ENCODE measurements around the gene ATP11A.
A peak's percentile ranks its signal among the peaks of the same experiment; 100 is the strongest.

ATP11A gene

DNA sequence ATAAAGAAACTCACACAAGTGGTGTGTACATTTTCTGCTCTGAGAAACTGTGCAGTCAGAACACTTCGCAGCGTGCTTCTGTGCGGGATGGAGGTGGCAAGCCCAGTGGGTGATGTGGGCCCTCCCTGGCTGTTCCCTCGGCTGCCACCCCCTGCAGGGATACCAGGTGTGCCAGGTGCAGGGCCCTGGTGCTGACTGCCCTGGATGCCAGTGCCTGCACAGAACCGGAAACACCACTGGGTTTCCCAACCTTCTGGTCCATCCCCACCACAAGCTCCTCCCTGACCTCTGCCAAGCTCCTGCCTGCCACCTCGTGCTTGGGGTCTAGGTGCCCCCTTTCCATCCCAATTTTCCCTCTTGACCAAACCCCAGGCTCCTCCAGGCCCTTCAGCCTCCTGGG lies 197.3 kb downstream of the ATP11A start:
- DNase-seq, result no peak

DNA sequence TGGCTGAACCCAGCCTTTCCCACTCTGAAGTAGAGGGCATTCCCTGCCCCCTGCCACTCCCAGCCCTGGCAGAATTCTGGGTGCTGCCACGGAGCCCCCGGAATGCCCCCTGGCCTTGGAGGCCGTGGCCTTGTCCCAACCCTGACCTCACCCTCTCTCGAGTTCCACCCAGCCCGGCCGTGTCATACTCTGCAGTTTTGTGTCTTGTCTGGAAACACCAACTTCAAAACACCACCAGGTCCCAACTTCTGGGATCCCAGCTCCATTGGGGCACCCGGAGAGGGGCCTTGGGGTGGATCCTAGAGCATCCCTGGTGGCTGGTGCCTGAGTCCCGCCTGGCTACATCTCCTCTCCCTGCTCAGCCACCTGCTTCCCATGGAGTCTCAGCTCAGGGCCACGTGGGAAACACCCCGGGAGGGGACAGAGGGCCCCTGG lies 197.7 kb downstream of the ATP11A start:
- no peak for DNase-seq

DNA sequence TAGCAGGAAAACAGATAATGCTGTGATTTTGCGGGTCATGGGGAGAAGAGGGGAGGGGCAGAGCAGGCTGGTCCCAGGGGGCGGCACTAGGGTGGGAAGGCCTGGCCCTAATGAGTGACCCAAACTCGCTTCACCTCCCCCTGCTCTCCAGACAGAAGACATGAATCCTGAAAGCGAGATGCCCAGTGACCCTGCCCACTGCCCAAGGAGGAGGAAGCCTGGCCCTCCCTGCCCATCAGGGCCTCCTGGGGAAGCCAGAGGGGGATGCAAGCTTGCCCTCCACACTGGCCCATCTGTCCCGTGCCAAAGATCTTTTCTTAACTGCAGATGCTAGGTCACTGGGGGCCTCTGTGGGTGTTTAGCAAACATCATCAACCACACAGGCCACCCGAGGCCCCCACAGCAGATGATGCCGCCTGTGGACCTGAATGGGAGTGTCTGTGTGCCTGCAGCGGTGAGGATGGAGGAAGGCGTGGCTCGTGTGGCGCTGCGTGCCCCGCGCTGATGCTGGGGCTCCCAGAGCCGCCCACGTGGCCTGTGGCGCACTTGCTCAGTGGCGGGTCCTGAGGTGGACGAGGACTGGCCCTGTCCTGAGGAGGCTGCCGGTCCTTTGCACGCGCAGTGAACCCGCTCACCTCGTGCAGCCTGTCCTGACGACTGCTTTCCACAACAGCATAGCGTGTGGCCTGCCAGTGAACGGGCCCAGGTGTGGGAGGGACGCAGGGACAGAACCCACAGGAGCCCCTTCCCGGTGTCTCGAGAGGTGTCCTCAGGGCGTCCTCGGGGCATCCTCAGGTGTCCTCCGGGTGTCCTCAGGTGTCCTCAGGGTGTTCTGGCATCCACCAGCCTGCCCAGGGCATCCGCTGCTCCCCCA lies 198.6 kb downstream of the ATP11A start:
- no peak for DNase-seq

DNA sequence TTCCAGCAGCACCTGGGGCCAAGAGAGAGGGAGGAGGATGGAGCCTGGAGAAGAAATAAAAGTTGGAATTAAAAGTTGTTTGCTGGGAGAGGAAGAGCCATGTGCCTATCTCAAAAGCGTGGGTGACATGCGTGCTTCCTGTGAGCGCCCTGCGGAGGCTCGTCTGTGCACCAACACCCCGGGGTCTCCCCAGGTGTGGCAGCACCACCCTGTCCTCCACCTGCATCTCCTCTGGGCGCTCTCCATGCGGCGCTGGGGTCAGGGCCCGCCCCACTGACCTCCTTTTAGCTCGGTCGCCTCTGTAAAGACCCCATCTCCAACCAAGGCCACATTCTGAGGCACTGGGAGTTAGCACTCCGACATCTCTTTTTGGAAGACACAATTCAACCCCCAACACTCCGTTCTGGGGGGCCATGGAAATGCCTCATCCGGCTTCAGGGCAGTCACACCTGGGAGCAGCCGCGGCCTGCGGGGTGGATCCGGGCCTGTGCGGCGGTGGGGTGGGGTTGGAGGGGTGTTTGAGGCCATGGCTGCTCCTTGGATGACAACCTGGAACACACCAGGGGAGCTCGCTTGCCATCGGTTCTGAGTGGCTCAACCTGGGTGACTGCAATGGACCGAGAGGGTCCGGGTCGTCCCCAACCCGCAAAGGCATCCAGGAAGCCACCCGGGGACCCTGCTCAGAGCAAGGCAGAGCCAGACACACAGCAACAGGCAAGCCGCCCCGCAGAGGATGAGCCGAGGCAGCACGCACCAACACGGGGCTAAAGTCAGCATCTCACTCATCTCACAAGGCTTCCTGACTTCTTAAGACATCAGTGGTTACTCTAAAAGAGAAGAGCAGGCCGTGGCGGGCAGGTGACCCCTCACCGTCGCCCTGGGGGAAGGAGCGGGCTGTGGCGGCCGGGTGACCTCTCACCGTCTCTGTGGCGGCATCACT lies 199.8 kb downstream of the ATP11A start:
- no peak for DNase-seq

DNA sequence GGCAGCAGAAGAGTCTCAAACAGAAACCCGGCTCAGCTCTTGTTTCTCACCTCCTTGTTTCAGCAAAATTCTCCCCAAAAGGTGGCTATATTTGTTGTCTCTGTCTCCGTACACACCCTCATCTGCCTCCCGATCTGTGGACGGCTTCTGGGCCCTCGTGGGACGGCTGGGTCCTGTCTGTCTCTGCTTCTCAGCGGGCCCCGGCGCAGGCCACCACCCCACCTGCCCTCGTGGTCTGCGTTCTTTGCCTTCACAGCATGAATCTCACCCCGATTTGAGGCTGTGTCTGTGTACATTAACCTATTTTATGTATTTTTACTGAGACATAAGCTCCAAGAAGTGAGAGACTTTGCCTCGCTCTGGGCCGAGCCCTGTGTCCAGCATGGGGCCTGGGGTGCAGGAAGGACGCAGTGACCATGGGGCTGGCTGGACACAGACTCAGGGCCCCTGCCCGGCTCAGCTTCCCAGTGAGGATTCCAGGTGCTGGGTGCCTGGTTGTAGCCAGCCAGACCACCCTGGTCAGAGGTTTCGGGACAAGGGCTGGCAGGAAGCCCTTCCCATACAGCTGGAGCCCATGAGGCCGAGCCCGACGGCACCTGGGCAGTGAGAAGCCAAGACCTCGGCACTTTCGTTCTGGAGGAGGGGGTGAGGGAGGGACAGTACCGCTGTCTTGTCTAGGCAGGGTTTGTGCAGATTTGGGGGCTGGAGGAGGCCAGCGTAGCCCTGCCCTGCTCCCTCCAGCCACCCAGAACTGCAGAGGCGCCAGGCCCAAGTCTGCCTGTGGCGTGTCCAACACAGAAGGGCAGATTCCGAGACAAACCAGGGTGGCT lies 200.7 kb downstream of the ATP11A start:
- no peak for DNase-seq

DNA sequence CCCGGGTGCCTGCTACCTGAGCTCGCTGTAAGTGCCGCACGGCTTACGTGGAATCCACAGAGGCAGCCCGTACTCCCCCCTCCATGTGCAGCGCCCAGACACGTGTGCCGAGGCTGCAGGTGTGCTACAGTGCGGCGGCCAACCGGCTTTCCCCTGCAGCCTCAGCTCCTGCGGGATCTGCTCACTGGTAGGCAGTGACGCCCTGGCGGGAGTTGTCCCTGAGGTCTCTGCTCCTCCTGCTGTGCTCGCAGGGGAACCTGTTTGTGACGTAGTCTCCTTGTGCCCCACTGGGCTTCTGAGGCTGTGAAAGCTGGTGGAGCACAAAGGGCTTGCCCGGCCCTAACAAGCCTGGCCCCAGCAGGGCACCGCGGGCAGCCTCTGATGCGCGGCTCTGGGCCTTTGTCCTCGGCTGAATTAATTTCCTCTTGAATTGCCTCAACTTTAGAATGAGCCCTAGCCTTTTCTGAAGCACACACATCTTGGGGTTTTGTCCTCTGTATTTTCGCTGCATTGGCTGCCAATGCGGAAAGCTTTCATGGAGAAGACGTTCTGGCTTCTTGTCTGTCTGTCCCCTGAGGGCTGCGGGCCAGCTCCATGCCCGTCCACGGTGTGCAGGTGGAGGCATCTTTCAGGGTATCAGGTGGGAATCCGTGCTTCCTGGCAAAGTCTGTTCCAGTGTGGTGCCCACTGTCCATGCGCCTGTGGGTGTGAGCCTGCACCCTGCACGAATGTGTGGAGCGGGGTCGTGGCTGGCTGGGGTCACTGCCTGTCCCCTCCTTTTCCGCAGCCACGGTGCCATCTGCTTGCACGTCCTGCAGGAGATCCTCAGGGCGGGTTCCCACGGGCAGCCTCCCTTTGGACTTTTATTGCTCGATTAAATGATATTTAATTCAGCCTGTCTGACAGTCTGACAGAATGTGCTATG lies 201.9 kb downstream of the ATP11A start:
- DNase-seq, result peak; percentile 14

DNA sequence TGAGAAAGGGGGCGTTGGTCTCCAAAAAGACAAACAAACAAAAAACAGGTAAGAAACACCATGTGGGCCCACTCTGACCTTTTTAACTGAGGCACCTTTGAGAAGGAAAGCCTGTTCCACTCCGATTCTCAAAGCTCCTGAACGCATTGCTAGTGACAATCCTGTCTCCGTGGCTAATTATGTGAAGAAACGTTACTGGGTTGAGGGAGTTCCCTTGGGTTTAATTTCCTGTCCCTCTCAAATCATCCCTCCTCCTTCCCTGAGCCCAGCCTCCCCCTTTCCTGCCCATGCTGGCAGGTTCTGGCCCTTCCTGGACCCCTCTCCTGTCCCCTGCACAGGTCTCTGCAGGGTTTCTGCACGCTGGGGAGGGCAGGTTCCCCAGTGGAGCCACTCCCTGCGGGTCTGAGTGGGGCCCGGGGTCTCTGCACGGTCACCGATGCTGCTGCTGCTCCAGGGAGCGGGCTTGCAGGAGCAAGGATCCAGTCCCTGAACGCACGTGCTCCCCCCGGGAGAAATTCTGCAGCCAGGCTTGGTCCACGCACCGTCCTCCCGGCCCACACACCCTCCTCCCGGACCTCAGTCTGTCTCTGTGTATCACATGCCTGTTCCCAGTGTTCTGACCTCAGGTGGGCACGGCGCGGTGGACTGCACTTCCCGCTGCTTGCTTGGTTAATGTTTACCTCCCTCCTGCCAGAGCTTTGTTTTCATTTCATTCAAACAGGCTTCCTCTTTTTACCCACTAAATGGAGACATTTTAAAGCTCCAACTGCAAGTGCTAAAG lies 202.8 kb downstream of the ATP11A start:
- no peak for DNase-seq

DNA sequence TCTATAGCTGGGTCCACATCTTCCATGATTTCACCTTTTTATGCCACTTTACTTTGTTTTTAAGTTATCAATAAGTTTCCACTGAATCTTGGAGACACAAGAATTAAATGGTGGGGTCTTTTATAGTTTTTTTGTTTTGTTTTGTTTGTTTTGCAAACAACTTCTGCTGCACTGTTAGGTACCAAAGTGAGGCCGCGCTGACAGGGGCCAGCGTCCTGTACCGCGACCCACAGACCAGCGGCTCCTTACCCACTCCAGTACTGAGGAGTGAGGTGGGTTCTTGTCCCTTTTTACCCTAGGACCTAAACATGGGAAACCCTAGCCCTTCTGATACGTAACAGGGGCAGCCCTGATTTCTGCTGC lies 203.3 kb downstream of the ATP11A start:
- no peak for DNase-seq

DNA sequence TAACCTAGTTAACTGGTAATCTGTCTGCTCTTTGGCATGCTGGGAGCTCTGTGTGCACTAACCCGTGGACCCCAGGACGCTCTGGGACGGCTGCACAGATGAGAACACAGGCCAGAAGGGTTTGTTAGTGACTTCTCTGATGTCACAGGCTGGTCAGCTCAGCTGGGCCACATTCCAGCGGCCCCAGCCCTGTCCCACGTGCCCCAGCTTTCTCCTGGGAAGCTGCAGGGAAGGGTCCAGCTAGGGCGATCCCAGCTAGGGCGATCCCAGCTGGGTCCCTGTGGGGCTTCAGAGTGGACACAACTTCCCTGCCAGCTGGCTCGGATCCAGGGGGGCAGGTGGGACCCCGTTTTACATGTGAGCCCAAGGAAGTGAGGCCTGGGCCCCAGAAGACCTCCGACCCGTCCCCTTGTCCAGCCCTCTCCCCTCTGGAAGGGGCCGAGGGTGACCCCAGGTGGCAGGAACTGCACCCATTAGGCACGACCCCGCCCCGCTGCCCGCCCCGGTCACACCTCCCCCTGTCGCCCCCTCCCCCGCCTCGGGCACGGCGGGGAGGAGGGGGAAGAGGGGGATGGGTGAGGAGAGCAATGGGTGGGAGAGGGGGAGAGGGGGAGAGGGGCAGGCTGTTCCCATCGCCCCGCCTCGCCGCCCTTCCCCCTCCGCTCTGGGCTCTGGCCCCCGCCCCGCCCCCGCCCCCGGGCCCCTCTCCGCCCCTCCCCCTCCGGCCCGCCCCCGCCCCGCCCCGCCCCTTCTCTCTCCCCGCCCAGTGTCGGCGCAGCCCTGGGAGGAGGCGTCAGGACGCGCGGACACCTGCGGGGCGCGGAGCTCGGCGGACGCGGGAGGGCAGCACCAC lies 204.0 kb downstream of the ATP11A start:
- peak; percentile 77 for DNase-seq

DNA sequence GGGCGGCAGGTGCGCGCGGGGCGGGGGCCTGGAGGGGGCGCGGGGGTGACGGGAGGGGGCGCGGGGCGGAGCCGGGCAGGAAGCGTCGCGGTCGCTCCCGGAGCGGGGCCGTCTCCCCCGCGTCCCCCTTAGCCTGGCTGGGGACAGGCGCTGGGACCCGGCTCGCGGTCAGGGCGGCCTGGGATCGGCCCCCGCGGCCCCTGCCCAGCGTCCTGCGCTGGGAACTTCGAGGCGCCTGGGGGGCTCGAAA lies 204.5 kb downstream of the ATP11A start:
- DNase-seq, result no peak

DNA sequence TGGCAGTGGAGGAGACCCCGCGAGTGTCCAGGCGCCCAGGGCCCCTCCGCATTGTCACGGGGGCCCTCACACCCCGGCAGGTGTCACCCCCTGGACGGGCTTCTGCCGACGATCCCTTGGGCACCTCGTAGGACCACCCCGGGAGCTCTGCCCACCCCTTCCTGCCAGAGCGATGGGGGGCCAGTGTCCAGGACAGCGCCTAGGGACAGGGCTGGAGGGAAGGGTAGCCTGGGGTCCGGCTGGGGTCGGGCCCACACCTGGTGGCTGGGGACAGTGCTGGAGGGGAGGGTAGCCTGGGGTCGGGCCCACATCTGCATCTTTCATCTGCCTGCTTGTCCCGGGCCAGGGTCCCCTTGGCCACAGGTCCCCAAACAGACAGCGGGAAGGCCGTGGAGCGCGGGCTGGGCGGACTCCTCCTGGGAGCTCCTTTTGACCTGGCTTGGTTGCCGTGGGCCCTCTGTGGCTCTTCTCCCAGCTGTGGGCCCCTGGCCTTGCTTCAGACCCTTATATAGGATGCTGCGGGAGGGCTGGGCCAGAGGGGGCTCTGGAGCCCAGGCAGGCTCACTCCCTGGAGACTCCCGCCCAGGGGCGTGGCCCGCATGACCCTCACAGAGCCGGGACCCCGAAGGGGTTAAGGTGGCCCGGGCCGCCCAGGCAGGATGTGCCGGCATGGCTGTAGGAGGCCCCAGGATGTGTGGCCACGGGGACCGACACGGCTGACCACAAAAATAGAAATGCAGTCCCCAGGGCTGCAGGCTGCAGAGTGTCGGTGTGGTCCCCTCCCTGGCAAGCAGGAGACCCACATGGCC lies 205.0 kb downstream of the ATP11A start:
- DNase-seq, result no peak

DNA sequence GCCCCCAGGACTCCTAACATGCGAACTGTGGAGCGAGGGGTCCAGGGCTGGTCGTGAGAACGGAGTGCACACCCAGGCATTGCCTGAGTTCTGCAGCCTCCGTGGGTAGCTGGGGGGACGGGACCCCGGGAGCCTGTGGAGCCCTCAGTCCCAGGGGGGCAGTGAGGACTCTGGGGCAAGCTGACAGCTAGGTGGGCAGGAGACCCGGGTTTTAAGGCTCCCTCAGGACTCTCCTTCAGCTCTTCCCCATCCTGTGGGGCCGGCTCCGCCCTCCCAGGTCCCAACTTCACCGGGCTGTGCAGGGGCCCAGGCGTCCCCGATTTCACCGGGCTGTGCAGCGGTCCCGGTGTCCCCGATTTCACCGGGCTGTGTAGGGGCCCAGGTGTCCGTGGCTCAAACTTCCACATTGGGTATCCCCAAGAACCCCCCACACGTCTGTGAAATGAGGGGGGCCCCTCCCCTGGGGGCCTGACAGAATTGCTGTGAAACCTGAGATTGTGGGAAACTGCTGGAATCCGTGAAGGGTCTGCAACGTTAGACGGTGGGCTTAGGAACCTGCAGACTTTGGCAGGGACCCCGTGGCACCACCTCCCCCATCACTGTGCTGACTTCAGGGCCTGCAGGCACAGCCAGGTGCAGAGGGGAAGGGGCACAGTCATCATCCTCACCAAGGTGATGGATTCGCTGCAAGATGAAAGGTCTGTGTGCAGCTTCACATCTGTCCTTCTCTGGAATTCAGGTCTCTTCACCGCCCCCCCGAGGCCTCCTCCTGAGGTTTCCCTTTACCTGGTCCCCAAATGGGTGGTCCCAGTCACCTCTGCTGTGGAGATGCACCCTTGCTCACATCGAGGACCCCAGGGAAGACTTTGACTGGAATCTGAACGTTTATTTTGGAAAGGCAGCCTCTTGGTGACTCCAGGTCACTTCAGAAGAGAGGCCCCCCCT lies 206.0 kb downstream of the ATP11A start:
- no peak for DNase-seq

DNA sequence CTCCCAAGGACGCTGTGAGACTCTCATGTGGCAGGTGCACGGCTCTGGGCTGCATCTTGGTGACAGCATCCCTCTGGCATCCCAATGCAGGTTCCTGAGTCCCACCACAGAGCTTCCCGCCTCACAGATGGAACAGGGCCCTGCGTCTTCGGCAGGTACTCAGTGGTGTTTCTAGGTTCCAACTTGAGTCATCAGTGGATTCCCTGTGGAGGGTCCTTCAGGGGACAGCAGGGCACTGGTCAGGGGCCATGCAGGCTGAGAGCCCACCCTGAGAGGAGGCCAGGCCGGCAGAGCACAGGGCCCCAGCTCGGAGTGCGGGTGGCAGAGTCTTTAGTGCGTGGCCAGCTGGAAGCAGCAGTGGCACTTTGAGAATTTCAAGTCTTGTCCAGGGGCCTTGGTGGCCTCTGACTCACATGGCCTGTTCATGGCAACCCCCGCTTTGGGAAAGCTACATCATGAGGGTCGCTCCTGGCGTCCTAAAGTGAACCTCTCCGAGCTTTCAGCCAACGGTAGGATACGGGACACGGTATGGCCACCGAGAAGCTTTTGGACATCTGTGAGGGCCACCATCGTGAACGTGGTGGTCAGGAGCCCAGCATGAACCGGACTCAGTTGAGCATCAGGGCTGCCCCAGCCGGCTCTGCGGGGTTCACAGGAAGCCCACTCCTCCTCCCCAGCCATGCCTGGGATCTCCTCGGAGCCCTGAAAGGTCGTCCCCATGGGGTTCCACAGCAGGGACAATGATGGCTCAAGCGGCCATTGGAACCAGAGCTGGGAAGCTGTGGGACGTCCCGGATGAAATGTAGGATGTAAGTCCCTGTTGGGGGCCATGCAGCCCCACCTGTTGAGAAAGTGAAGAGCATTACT lies 207.1 kb downstream of the ATP11A start:
- DNase-seq, result no peak

DNA sequence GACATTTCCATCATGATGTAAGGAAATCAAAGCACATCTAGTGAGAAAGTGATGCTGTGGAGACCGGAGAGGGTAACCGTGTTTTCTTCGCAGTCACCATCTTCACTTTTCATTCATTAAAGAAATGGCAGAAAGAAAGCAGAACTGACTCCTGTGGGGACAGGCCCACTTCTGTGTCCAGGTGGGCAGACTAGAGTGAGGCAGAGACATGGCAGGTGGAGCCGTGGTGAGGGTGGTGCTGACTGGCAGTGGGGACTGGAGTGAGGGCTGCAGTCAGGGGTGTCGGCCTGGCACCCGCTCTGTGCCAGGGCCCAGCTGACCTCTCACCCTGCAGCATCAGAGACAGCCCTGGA lies 207.7 kb downstream of the ATP11A start:
- DNase-seq, result no peak

DNA sequence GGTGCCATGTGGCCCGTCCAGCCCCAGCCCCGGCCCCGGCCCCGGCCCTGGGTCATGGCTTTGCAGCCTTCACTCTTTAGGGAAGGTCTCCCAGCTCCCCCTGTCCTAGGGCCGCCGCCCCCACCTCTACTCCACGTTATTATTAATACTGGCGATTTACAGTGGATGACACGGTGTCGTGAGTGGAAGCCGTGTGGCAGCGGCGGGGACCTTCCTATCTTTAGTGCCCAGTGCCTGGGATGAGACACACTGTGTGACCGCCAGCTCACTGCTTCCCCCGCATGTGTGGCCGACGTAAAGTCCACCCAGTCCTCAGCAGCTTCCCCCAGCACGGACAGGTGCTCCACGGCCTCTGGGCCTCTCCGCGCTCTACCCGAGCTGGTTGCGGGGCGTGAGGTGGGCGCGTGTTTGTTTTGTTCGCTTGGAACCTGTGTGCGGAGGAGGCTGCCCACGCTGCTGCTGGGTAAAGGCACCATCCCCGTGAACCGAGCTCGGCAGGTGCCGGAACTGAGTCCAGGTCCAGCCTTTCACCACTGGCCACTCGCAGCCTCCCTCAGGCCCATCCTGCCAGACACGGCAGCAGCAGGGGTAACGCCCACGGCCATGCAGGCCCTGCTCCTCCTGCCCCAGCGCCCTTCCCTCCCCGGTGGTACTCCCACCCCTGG lies 208.2 kb downstream of the ATP11A start:
- no peak for DNase-seq

DNA sequence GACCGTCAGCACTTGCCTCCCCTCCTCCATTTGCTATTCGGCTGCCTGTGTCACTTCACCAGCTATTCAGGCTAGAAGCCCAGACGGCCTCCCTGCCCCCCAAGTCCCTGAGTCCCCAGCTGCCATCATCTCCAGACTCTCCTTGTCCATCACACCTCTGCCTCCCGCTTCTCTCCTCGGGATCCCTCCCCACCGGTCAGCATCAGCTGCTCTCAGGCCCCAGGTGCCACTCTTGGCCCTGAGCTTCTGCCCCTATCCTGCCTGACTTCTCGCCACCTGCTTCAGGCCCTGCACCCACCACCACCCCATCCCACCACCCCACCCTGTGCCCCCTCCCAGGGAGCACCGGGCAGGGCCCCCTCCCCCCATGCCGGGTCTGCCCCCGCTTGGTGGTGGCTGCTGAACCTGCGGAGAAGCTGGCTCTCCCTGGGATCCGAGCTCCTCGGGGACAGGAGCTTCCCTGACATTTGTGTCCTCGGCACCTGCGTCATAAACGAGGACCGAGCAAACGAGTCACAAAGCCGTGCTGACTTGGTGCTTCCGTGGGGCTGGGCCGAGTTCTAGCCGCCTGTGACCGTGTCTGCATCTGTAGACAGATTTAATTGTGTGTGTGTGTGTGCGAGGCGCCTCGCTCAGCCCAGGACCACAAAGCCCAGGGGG lies 208.9 kb downstream of the ATP11A start:
- DNase-seq, result no peak

All from RPMI8226 (cell line).